ENCODE measurements around the gene LYSET. TPM values are rescaled to one million over a fixed set of nuclear protein-coding genes. Genes with fewer than 3 reads are reported as not detected.

LYSET gene
- total RNA-seq, 2 donors from 2014 or later = 25.0 to 27.9 TPM

DNA sequence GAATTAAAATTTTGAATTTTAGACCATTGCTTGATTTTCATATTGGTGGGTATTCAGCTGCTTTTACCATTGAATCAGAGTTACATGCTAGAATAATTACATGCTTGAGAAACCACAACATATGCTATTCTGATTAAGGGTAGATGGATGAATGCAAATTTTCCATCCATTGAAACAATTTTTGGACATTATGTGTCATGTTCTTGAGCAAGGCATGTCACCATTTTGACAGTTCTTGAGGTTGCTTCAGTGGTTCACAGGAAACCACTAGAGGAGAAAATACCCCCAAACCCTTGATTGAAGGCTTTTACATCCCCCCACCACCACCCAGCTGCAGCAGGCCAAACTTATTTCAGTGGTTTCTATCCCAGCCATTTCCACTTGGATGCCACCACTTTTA, 35.4 kb downstream of the LYSET start:
- no peak for DNase-seq
- H3K4me3 Mint-ChIP-seq = no peak overlapping the region
- H3K9ac ChIP-seq (ENCODE audit: extremely low read depth, low read length, poor library complexity, severe bottlenecking) = no peak overlapping the region
- no peak for TF ChIP-seq CTCF (conservative IDR thresholded peaks at IDR 0.05)
- H3K9me3 ChIP-seq (ENCODE audit: control insufficient read depth, low read length) = no peaks in the 10 kb centered on the region
- no peaks in the 10 kb centered on the region for H3K4me1 ChIP-seq (ENCODE audit: control insufficient read depth, insufficient read depth, low read length)
- H3K27me3 ChIP-seq (ENCODE audit: control insufficient read depth, insufficient read depth, low read length, poor library complexity, severe bottlenecking) = no peaks in the 10 kb centered on the region
- H3K36me3 Mint-ChIP-seq (ENCODE audit: low read depth) = peaks cover 53% of the 10 kb centered on the region
- H3K4me3 ChIP-seq (ENCODE audit: low read length) = no peak overlapping the region
- H3K9me3 Mint-ChIP-seq = no peaks in the 10 kb centered on the region
- H3K4me1 Mint-ChIP-seq = no peaks in the 10 kb centered on the region
- H3K36me3 ChIP-seq (ENCODE audit: control insufficient read depth, insufficient read depth, low read length) = peaks cover 48% of the 10 kb centered on the region
- H3K27me3 Mint-ChIP-seq (ENCODE audit: insufficient read depth) = no peaks in the 10 kb centered on the region
- no peak overlapping the region for H3K27ac ChIP-seq (ENCODE audit: low read depth, low read length)
- no peak overlapping the region for H3K27ac Mint-ChIP-seq

- DNase-seq = no peak
- H3K4me3 ChIP-seq (ENCODE audit: low read length) = no peak overlapping the region
Measured at GRCh38 chr14:93223565-93223964, 38.4 kb downstream of the LYSET start.

DNA sequence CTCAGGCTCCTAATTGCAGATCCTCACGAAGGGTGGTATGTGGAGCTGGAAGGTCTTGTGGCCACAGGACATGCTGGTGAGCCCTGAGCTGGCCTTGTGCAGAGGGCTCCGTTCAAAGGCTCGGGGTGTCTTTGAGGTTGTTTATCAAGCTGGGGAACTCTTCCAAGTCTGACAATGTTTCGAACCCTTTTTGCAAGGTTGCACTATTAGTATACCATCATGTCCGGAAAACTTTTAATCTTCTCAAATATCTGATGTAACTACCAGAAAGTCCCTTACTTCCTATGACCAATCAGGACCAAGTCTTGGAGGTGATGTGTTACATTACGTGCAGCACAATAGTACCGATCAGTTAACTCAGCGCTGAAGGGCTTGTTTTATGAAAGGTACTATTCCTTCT, 43.4 kb downstream of the LYSET start:
- H3K9me3 Mint-ChIP-seq = no peaks in the 10 kb centered on the region
- no peaks in the 10 kb centered on the region for H3K4me1 ChIP-seq (ENCODE audit: control insufficient read depth, insufficient read depth, low read length)
- no peak overlapping the region for H3K27ac ChIP-seq (ENCODE audit: low read depth, low read length)
- H3K27me3 Mint-ChIP-seq (ENCODE audit: insufficient read depth) = no peaks in the 10 kb centered on the region
- no peak overlapping the region for H3K4me3 Mint-ChIP-seq
- TF ChIP-seq CTCF (conservative IDR thresholded peaks at IDR 0.05) = no peak
- H3K36me3 ChIP-seq (ENCODE audit: control insufficient read depth, insufficient read depth, low read length) = peaks cover 37% of the 10 kb centered on the region
- H3K36me3 Mint-ChIP-seq (ENCODE audit: low read depth) = peaks cover 45% of the 10 kb centered on the region
- no peak overlapping the region for H3K27ac Mint-ChIP-seq
- 95 to 100% methylated on average over 6 to 8 of the region's 8 CpGs for WGBS, 2 experiments (ENCODE audit: insufficient coverage in 1 of 2, insufficient read length in 1 of 2)
- H3K9me3 ChIP-seq (ENCODE audit: control insufficient read depth, low read length) = no peaks in the 10 kb centered on the region
- no peaks in the 10 kb centered on the region for H3K27me3 ChIP-seq (ENCODE audit: control insufficient read depth, insufficient read depth, low read length, poor library complexity, severe bottlenecking)
- no peak overlapping the region for H3K9ac ChIP-seq (ENCODE audit: extremely low read depth, low read length, poor library complexity, severe bottlenecking)
- no peaks in the 10 kb centered on the region for H3K4me1 Mint-ChIP-seq
- no peak for DNase-seq
- no peak overlapping the region for H3K4me3 ChIP-seq (ENCODE audit: low read length)

More at GRCh38 chr14:93223565-93223964, 38.4 kb downstream of the LYSET start:
- H3K27me3 Mint-ChIP-seq (ENCODE audit: insufficient read depth) = no peaks in the 10 kb centered on the region
- peaks cover 60% of the 10 kb centered on the region for H3K36me3 Mint-ChIP-seq (ENCODE audit: low read depth)
- no peaks in the 10 kb centered on the region for H3K27me3 ChIP-seq (ENCODE audit: control insufficient read depth, insufficient read depth, low read length, poor library complexity, severe bottlenecking)
- no peaks in the 10 kb centered on the region for H3K9me3 ChIP-seq (ENCODE audit: control insufficient read depth, low read length)
- H3K4me3 Mint-ChIP-seq = no peak overlapping the region
- no peaks in the 10 kb centered on the region for H3K4me1 Mint-ChIP-seq
- no peak overlapping the region for H3K27ac ChIP-seq (ENCODE audit: low read depth, low read length)
- no peak overlapping the region for H3K9ac ChIP-seq (ENCODE audit: extremely low read depth, low read length, poor library complexity, severe bottlenecking)
- H3K9me3 Mint-ChIP-seq = no peaks in the 10 kb centered on the region
- H3K4me1 ChIP-seq (ENCODE audit: control insufficient read depth, insufficient read depth, low read length) = no peaks in the 10 kb centered on the region
- TF ChIP-seq CTCF (conservative IDR thresholded peaks at IDR 0.05) = no peak
- H3K36me3 ChIP-seq (ENCODE audit: control insufficient read depth, insufficient read depth, low read length) = peaks cover 50% of the 10 kb centered on the region
- H3K27ac Mint-ChIP-seq = peak overlapping the region; percentile 26
- WGBS, 2 experiments (ENCODE audit: insufficient coverage in 1 of 2, insufficient read length in 1 of 2) = 95 to 97% methylated on average over 20 to 27 of the region's 27 CpGs
